Superior temporal gyrus (tissue), 1 donor: ENCODE data around the gene ALDH8A1.

ENCODE experiments used
- DNase-seq: peaks from one replicate; pipeline ENCODE4 v3.0.0-alpha.2; 2016; ENCODE audit errors: extremely low spot score

ALDH8A1 gene

GRCh38 chr6:134949927-134950326 is at the start of gene ALDH8A1:
Gene ALDH8A1, minus strand, starts transcription at chr6:134950101. Its CDS starts 48 bp downstream, at chr6:134950053.
- DNase-seq: no peak

- DNase-seq: no peak
Measured at GRCh38 chr6:134999107-134999506, 49.2 kb upstream of the ALDH8A1 start.

GRCh38 chr6:134997133-134997995 is 47.5 kb upstream of the ALDH8A1 start:
- no peak for DNase-seq

GRCh38 chr6:134995536-134995935 is 45.6 kb upstream of the ALDH8A1 start:
- DNase-seq: no peak

- DNase-seq: no peak
Measured at GRCh38 chr6:134994431-134994830, 44.5 kb upstream of the ALDH8A1 start.

- no peak for DNase-seq
Measured at GRCh38 chr6:134992155-134992554, 42.3 kb upstream of the ALDH8A1 start.

GRCh38 chr6:134990262-134990661 is 40.4 kb upstream of the ALDH8A1 start:
- DNase-seq: no peak

- DNase-seq: no peak
Measured at GRCh38 chr6:134984821-134985220, 34.9 kb upstream of the ALDH8A1 start.

- no peak for DNase-seq
Measured at GRCh38 chr6:134983823-134984222, 33.9 kb upstream of the ALDH8A1 start.

GRCh38 chr6:134982161-134982560 is 32.3 kb upstream of the ALDH8A1 start:
- no peak for DNase-seq

- DNase-seq: no peak
Measured at GRCh38 chr6:134980846-134981245, 30.9 kb upstream of the ALDH8A1 start.

- no peak for DNase-seq
Measured at GRCh38 chr6:134979142-134979541, 29.2 kb upstream of the ALDH8A1 start.

- no peak for DNase-seq
Measured at GRCh38 chr6:134974370-134974769, 24.5 kb upstream of the ALDH8A1 start.

GRCh38 chr6:134967711-134968110 is 17.8 kb upstream of the ALDH8A1 start:
- DNase-seq: no peak

GRCh38 chr6:134964451-134965203 is 14.7 kb upstream of the ALDH8A1 start:
- no peak for DNase-seq

- no peak for DNase-seq
Measured at GRCh38 chr6:134962421-134962820, 12.5 kb upstream of the ALDH8A1 start.

- DNase-seq: no peak
Measured at GRCh38 chr6:134961366-134961765, 11.5 kb upstream of the ALDH8A1 start.

GRCh38 chr6:134959603-134960002 is 9.7 kb upstream of the ALDH8A1 start:
- no peak for DNase-seq

- no peak for DNase-seq
Measured at GRCh38 chr6:134956676-134957075, 6.8 kb upstream of the ALDH8A1 start.

GRCh38 chr6:134956032-134956431 is 6.1 kb upstream of the ALDH8A1 start:
- no peak for DNase-seq

GRCh38 chr6:134954272-134955000 is 4.5 kb upstream of the ALDH8A1 start:
- DNase-seq: no peak
